Femur (tissue), 1 donor: ENCODE results near the gene HS3ST5.
"Not testable (repeated sequence)": the region's sequence is repeated elsewhere in the genome, so short reads cannot be mapped to it uniquely, and the experiment has no call there.

Experiments used
- DNase-seq: peaks from one replicate; pipeline ENCODE4 v3.0.0-alpha.2; 2017

HS3ST5 gene

GRCh38 chr6:114084327-114084890, 258.4 kb downstream of the HS3ST5 start:
- peak; percentile 53 for DNase-seq

GRCh38 chr6:114083251-114083650, 259.6 kb downstream of the HS3ST5 start:
- no peak for DNase-seq

GRCh38 chr6:114081730-114082129, 261.1 kb downstream of the HS3ST5 start:
- no peak for DNase-seq

- DNase-seq, result no peak
Observed at GRCh38 chr6:114080891-114081510, 261.8 kb downstream of the HS3ST5 start.

- not testable (repeated sequence) for DNase-seq
Observed at GRCh38 chr6:114080410-114080809, 262.4 kb downstream of the HS3ST5 start.

- DNase-seq, result no peak
Observed at GRCh38 chr6:114075777-114076176, 267.0 kb downstream of the HS3ST5 start.

- DNase-seq, result no peak
Observed at GRCh38 chr6:114075300-114075699, 267.5 kb downstream of the HS3ST5 start.

GRCh38 chr6:114068771-114069170, 274.1 kb downstream of the HS3ST5 start:
- DNase-seq, result no peak

GRCh38 chr6:114068116-114068515, 274.7 kb downstream of the HS3ST5 start:
- no peak for DNase-seq

GRCh38 chr6:114064862-114065261, 278.0 kb downstream of the HS3ST5 start:
- no peak for DNase-seq

- DNase-seq, result no peak
Observed at GRCh38 chr6:114063956-114064355, 278.9 kb downstream of the HS3ST5 start.

GRCh38 chr6:114062199-114062598, 280.6 kb downstream of the HS3ST5 start:
- no peak for DNase-seq

- no peak for DNase-seq
Observed at GRCh38 chr6:114061741-114062140, 281.1 kb downstream of the HS3ST5 start.

GRCh38 chr6:114061116-114061515, 281.7 kb downstream of the HS3ST5 start:
- no peak for DNase-seq

GRCh38 chr6:114058435-114058834, 284.4 kb downstream of the HS3ST5 start:
- no peak for DNase-seq

GRCh38 chr6:114055763-114056162, 287.1 kb downstream of the HS3ST5 start:
- no peak for DNase-seq

GRCh38 chr6:114055349-114055748, 287.5 kb downstream of the HS3ST5 start:
- no peak for DNase-seq

GRCh38 chr6:114053791-114054190, 289.0 kb downstream of the HS3ST5 start:
- no peak for DNase-seq

GRCh38 chr6:114052141-114052540, 290.7 kb downstream of the HS3ST5 start:
- no peak for DNase-seq

- no peak for DNase-seq
Observed at GRCh38 chr6:114051031-114051430, 291.8 kb downstream of the HS3ST5 start.

- no peak for DNase-seq
Observed at GRCh38 chr6:114049367-114049966, 293.4 kb downstream of the HS3ST5 start.

- DNase-seq, result not testable (repeated sequence)
Observed at GRCh38 chr6:114044566-114044965, 298.3 kb downstream of the HS3ST5 start.

- DNase-seq, result peak; percentile 20
Observed at GRCh38 chr6:114042267-114043016, 300.4 kb downstream of the HS3ST5 start.

GRCh38 chr6:114040871-114041270, 302.0 kb downstream of the HS3ST5 start:
- DNase-seq, result no peak
